H9 (cell line): ENCODE measurements around the gene STK38L. TPM values are rescaled to one million over a fixed set of nuclear protein-coding genes. Genes with fewer than 3 reads are reported as not detected.

Source experiments
- DNase-seq: peaks from one replicate; pipeline ENCODE4 v3.0.0-alpha.2; 2017
- H2AFZ ChIP-seq: one replicate; pipeline ENCODE4 v1.6.1; 2013; ENCODE audit warnings: mild to moderate bottlenecking, low read length, control low read depth, moderate library complexity
- H2AK5ac ChIP-seq: 2 replicates; pipeline ENCODE4 v1.6.1; 2013; ENCODE audit warnings: low read length, control low read depth, mixed read lengths; ENCODE audit not compliant: insufficient read length
- H2BK120ac ChIP-seq: one replicate; pipeline ENCODE4 v1.6.1; 2013; ENCODE audit warnings: low read depth, mild to moderate bottlenecking, low read length, control low read depth, inconsistent platforms; ENCODE audit not compliant: poor library complexity, severe bottlenecking
- H2BK12ac ChIP-seq: 2 replicates; pipeline ENCODE4 v1.6.1; 2013; ENCODE audit warnings: low read length, control low read depth, mixed read lengths, low read depth; ENCODE audit not compliant: insufficient read length
- H2BK15ac ChIP-seq: 2 replicates; pipeline ENCODE4 v1.6.1; 2013; ENCODE audit warnings: low read depth, low read length, control low read depth
- H2BK20ac ChIP-seq: one replicate; pipeline ENCODE4 v1.6.1; 2013; ENCODE audit warnings: low read depth, mild to moderate bottlenecking, low read length, control low read depth, inconsistent platforms; ENCODE audit not compliant: poor library complexity, severe bottlenecking
- H2BK5ac ChIP-seq: 2 replicates; pipeline ENCODE4 v1.6.1; 2013; ENCODE audit warnings: low read length, control low read depth, mixed read lengths; ENCODE audit not compliant: insufficient read length
- H3K14ac ChIP-seq: 2 replicates; pipeline ENCODE4 v1.6.1; 2013; ENCODE audit warnings: low read length, control low read depth; ENCODE audit not compliant: insufficient read depth
- H3K18ac ChIP-seq: 2 replicates; pipeline ENCODE4 v1.6.1; 2013; ENCODE audit warnings: low read depth, mild to moderate bottlenecking, mixed read lengths, low read length, control low read depth; ENCODE audit not compliant: insufficient read length
- H3K23ac ChIP-seq: 2 replicates; pipeline ENCODE4 v1.6.1; 2013; ENCODE audit warnings: low read length, control low read depth, mixed read lengths, low read depth; ENCODE audit not compliant: insufficient read length
- H3K23me2 ChIP-seq: 2 replicates; pipeline ENCODE4 v1.6.1; 2013; ENCODE audit warnings: low read depth, mild to moderate bottlenecking, mixed read lengths, low read length, control low read depth; ENCODE audit not compliant: insufficient read length, poor library complexity, severe bottlenecking
- H3K27ac ChIP-seq: 2 replicates; pipeline ENCODE4 v1.5.1; 2013; ENCODE audit warnings: low read length, control low read depth, mixed read lengths, low read depth; ENCODE audit not compliant: insufficient read length
- H3K27me3 ChIP-seq: 2 replicates; pipeline ENCODE4 v1.6.1; 2013; ENCODE audit warnings: low read length, control low read depth, inconsistent platforms; ENCODE audit not compliant: insufficient read depth
- H3K4ac ChIP-seq: 2 replicates; pipeline ENCODE4 v1.6.1; 2013; ENCODE audit warnings: low read depth, mild to moderate bottlenecking, control low read depth, inconsistent platforms, low read length, moderate library complexity
- H3K4me1 ChIP-seq: 2 replicates; pipeline ENCODE4 v1.6.1; 2013; ENCODE audit warnings: low read length, control low read depth, inconsistent platforms; ENCODE audit not compliant: insufficient read depth
- H3K4me2 ChIP-seq: 2 replicates; pipeline ENCODE4 v1.6.1; 2013; ENCODE audit warnings: low read length, control low read depth, mixed read lengths; ENCODE audit not compliant: insufficient read length, insufficient read depth
- H3K56ac ChIP-seq: 2 replicates; pipeline ENCODE4 v1.6.1; 2013; ENCODE audit warnings: low read depth, mild to moderate bottlenecking, mixed read lengths, low read length, control low read depth; ENCODE audit not compliant: insufficient read length
- H3K79me1 ChIP-seq: 2 replicates; pipeline ENCODE4 v1.6.1; 2013; ENCODE audit warnings: low read depth, mild to moderate bottlenecking, moderate library complexity, low read length, control low read depth, inconsistent platforms; ENCODE audit not compliant: insufficient read depth, poor library complexity, severe bottlenecking
- H3K79me2 ChIP-seq: 2 replicates; pipeline ENCODE4 v1.6.1; 2013; ENCODE audit warnings: low read length, control low read depth, inconsistent platforms; ENCODE audit not compliant: insufficient read depth
- H3K9ac ChIP-seq: 2 replicates; pipeline ENCODE4 v1.6.1; 2013; ENCODE audit warnings: low read length, control low read depth, mixed read lengths; ENCODE audit not compliant: insufficient read length; ENCODE audit errors: extremely low read depth
- H3K9me3 ChIP-seq: one replicate; pipeline ENCODE4 v1.6.1; 2013; ENCODE audit warnings: low read depth, low read length, inconsistent platforms; ENCODE audit not compliant: control insufficient read depth
- H3T11ph ChIP-seq: one replicate; pipeline ENCODE4 v1.6.1; 2013; ENCODE audit warnings: mild to moderate bottlenecking, low read length, control low read depth, inconsistent platforms
- H4K20me1 ChIP-seq: one replicate; pipeline ENCODE4 v1.6.1; 2013; ENCODE audit not compliant: control insufficient read depth, insufficient read length, insufficient read depth
- H4K5ac ChIP-seq: 2 replicates; pipeline ENCODE4 v1.6.1; 2013; ENCODE audit warnings: low read depth, mild to moderate bottlenecking, mixed read lengths, low read length, control low read depth; ENCODE audit not compliant: insufficient read length
- H4K8ac ChIP-seq: replicated peaks from 2 replicates; pipeline ENCODE4 v1.6.1; 2013; ENCODE audit warnings: low read length, control low read depth, mixed read lengths, low read depth; ENCODE audit not compliant: insufficient read length
- H4K91ac ChIP-seq: 2 replicates; pipeline ENCODE4 v1.6.1; 2013; ENCODE audit warnings: low read depth, mild to moderate bottlenecking, moderate library complexity, mixed read lengths, low read length, control low read depth; ENCODE audit not compliant: insufficient read length
- H3K27ac Mint-ChIP-seq, 3 experiments: 2 replicates in 2 of 3; 3 replicates in 1 of 3; pipeline ENCODE4 v1.8.0; 2020 to 2021; ENCODE audit warnings: mixed read lengths in 3 of 3, mild to moderate bottlenecking in 1 of 3, moderate library complexity in 1 of 3
- H3K27me3 Mint-ChIP-seq: 2 replicates; pipeline ENCODE4 v1.8.0; 2021; ENCODE audit warnings: low read depth, mild to moderate bottlenecking, moderate library complexity, mixed read lengths
- H3K36me3 Mint-ChIP-seq, 3 experiments: 2 replicates in 2 of 3; 3 replicates in 1 of 3; pipeline ENCODE4 v1.8.0; 2020 to 2021; ENCODE audit warnings: low read depth in 3 of 3, mixed read lengths in 3 of 3; ENCODE audit not compliant: insufficient read depth in 1 of 3
- H3K4me1 Mint-ChIP-seq, 2 experiments: 2 replicates each; pipeline ENCODE4 v1.8.0; 2020; ENCODE audit warnings: mixed read lengths in 2 of 2
- H3K4me3 Mint-ChIP-seq, 2 experiments: 2 replicates in 1 of 2; 3 replicates in 1 of 2; pipeline ENCODE4 v1.8.0; 2020 to 2021; ENCODE audit warnings: mild to moderate bottlenecking in 2 of 2, mixed read lengths in 2 of 2, moderate library complexity in 1 of 2
- H3K9me3 Mint-ChIP-seq, 2 experiments: 2 replicates in 1 of 2; 3 replicates in 1 of 2; pipeline ENCODE4 v1.8.0; 2020; ENCODE audit warnings: mild to moderate bottlenecking in 2 of 2, mixed read lengths in 2 of 2, moderate library complexity in 1 of 2
- CTCF ChIP-seq: fragments of 200-600 bp; sonication (generic); conservative IDR thresholded peaks from 3 replicates; pipeline ENCODE4 v1.8.0; 2021; ENCODE audit warnings: antibody characterized with exemption, mild to moderate bottlenecking
- WGBS: extraction: QIAGEN DNeasy Blood & Tissue Kit; methylation state at CpG from one replicate; pipeline ENCODE4 v1.1.7; 2013; ENCODE audit warnings: missing lambda C conversion rate, low lambda C conversion rate, mixed read lengths; ENCODE audit not compliant: insufficient read length; ENCODE audit errors: extremely low coverage; 5-methylcytosine and 5-hydroxymethylcytosine counted together
- total RNA-seq: library from RNA; stranded (reverse); gene quantifications from 2 replicates; pipeline ENCODE4 v1.2.1, GENCODE V29; 2021

The STK38L gene
- total RNA-seq, 1 experiment from 2014 or later: 44.9 TPM

GRCh38 chr12:27244689-27245488 is 803 bp downstream of the STK38L start:
- no peak overlapping the region for H3K23ac ChIP-seq
- H3K4me1 Mint-ChIP-seq: peaks cover 19 to 20% of the 10 kb centered on the region in 2 experiments
- H3K36me3 Mint-ChIP-seq: peaks cover 0 to 6% (median 3%) of the 10 kb centered on the region in 3 experiments; a peak in 3 of 7 replicates
- H3K56ac ChIP-seq: no peak overlapping the region
- peak overlapping the region; percentile 82 for H3K9ac ChIP-seq
- no peak for TF ChIP-seq CTCF
- no peak overlapping the region for H4K91ac ChIP-seq
- no peak overlapping the region for H3K27ac ChIP-seq
- DNase-seq: no peak
- no peaks in the 10 kb centered on the region for H3K9me3 Mint-ChIP-seq
- no peaks in the 10 kb centered on the region for H3K27me3 ChIP-seq
- peaks cover 6% of the 10 kb centered on the region; the same call in 1 of the 2 replicates for H3K79me2 ChIP-seq
- no peaks in the 10 kb centered on the region for H3K4me1 ChIP-seq
- no peak overlapping the region for H2BK120ac ChIP-seq
- H2AFZ ChIP-seq: no peak overlapping the region
- no peak overlapping the region for H3T11ph ChIP-seq
- WGBS: no CpG with 5 or more reads among the region's 18 CpGs
- H2AK5ac ChIP-seq: no peak overlapping the region
- no peak overlapping the region for H4K8ac ChIP-seq
- H2BK12ac ChIP-seq: no peak overlapping the region
- H2BK20ac ChIP-seq: no peak overlapping the region
- no peak overlapping the region for H4K5ac ChIP-seq
- peak overlapping the region; percentile 95 to 99 for H3K4me3 Mint-ChIP-seq
- H3K18ac ChIP-seq: peak overlapping the region; percentile 71
- peak overlapping the region; percentile 71 to 98 (median 96) for H3K27ac Mint-ChIP-seq
- H3K14ac ChIP-seq: peak overlapping the region; percentile 80
- H3K79me1 ChIP-seq: peaks cover 3% of the 10 kb centered on the region
- peak overlapping the region; percentile 85 for H3K4me2 ChIP-seq
- no peaks in the 10 kb centered on the region for H4K20me1 ChIP-seq
- no peaks in the 10 kb centered on the region for H3K23me2 ChIP-seq
- H3K4ac ChIP-seq: no peak overlapping the region
- H3K9me3 ChIP-seq: no peaks in the 10 kb centered on the region
- H2BK15ac ChIP-seq: no peak overlapping the region
- H3K27me3 Mint-ChIP-seq: no peaks in the 10 kb centered on the region
- no peak overlapping the region for H2BK5ac ChIP-seq
